Skeletal muscle cell (primary cell): ENCODE data around the gene ACMSD.
"Not testable (repeated sequence)": the region's sequence is repeated elsewhere in the genome, so short reads cannot be mapped to it uniquely, and the experiment has no call there.

Experiments used
- DNase-seq: peaks from one replicate; pipeline ENCODE4 v3.0.0-alpha.2; 2010; ENCODE audit warnings: low read depth
- H3K4me3 ChIP-seq: 2 replicates; pipeline ENCODE4 v1.5.1; 2011; ENCODE audit warnings: low read depth, mild to moderate bottlenecking, control low read depth, low read length, moderate library complexity

Gene ACMSD

DNA sequence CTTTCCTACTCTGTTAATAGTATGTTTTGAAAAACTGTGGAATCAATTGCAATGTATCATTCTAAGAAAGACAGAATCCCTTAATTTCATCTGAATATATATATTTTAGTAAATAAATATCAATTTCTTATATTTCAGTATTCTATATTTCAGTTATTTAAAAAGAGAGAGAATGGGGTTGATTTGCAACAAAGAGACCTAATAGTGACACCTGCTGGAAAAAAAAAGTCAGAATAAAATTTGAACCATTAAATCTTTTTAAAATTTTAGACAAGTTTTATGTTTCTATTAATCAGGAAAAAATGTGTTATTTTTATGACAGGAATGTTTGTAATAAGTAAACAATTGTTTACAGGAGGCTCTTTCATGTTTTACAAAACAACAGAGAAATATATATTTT lies 59.5 kb downstream of the ACMSD start:
- DNase-seq: no peak
- H3K4me3 ChIP-seq: no peak overlapping the region

DNA sequence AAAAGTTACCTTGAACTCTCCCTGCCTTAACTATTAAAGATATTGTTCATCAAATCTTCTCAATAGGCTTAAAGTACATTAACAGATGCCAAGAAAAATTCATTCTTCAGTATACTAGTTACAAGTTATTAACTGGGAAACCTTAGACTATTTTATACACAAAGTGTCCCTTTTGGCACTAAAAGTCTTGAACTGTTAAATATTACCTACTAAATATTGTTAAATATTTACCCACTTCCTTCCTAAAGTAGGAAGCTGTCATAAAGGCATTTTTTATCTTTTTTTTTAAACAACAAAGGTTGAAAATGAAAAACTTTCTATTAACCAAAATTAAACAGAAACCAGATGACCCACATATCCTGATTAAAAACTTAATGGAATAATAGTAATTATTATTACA lies 60.8 kb downstream of the ACMSD start:
- DNase-seq: no peak
- no peak overlapping the region for H3K4me3 ChIP-seq

DNA sequence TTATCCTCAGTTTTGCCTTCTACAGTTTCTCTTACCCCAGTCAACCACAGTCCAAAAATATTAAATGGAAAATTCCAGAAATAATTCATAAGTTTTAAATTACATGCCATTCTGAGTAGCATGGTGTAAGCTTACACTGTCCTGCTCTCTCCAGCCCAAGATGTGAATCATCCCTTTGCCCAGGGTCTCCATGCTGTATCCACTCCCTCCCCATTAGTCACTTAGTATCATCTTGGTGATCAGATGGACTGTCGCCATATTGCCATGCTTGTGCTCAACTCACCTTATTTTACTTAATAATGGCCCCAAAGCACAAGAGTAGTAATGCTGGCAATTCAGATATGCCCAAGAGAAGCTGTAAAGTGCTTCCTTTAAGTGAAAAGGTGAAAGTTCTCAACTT lies 61.7 kb downstream of the ACMSD start:
- peak; percentile 27 for DNase-seq
- H3K4me3 ChIP-seq: no peak overlapping the region

DNA sequence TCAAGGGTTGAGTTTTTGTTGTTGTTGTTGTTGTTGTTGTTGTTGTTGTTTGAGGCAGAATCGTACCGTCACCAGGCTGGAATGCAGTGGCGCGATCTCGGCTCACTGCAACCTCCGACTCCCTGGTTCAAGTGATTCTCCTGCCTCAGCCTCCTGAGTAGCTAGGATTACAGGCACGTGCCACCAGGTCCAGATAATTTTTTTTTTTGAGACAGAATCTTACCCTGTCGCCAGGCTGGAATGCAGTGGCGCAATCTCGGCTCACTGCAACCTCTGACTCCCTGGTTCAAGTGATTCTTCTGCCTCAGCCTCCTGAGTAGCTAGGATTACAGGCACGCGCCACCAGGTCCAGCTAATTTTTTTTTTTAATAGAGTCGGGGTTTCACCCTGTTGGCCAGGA lies 65.3 kb downstream of the ACMSD start:
- not testable (repeated sequence) for H3K4me3 ChIP-seq, DNase-seq

DNA sequence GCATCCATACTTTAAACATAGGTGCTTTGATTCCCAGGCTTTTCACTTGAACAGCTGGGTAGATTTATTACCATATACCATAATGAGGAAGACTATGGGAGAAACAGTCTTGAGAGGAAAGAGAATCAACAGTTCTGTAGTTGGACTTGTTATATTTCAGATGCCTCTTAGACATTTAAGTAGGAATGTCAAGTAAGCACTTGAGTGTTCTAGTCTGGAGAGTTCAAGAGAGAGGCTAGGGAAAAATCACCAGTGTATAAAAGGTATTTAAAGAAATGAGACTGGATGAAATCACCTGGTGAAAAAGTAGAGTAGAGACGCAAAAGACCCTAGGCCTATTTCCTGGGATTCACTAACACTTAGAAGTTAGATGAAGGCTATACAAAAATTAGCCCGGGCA lies 66.8 kb downstream of the ACMSD start:
- DNase-seq: no peak

DNA sequence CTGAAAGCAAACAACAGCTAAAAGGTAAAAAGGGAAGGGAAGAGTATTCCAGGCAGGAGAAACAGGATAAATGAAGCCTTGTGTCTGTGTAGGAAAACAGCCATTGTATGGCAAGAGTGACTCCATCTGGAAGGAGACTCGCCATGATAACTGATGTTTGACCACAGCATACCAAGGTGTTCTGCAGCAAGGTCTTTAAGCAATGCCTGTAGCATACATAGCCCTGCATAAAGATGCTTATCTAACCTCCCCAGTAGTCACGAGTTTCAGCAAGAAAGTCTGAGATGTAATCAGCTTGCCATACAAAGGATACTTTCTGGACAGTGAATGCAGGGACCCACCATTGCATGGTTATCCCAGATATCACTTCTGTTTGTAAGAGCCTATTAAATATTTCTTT lies 68.3 kb downstream of the ACMSD start:
- H3K4me3 ChIP-seq: no peak overlapping the region
- DNase-seq: no peak

More for the DNA sequence above, 66.8 kb downstream of the ACMSD start:
- no peak overlapping the region for H3K4me3 ChIP-seq

DNA sequence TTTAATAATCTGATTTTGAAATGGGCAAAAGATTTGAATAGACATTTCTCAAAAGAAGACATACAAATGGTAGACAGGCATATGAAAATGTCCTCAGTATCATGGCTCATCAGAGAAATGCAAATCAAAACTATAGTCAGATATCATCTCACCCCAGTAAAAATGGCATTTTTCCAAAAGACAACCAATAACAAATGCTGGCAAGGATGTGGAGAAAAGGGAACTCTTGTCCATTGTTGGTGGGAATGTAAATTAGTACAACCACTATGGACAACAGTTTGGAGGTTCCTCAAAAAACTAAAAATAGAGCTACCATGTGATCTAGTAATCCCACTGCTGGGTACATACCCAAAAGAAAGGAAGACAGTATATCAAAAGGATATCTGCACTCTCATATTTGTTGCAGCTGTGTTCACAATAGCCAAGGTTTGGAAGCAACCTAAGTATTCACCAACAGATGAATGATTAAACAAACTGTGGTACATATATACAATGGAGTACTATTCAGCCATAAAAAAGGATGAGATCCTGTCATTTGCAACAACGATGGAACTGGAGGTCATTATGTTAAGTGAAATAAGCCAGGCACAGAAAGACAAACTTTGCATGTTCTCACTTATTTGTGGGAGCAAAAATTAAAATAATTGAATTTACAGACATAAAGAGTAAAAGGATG lies 69.2 kb downstream of the ACMSD start:
- not testable (repeated sequence) for DNase-seq, H3K4me3 ChIP-seq

DNA sequence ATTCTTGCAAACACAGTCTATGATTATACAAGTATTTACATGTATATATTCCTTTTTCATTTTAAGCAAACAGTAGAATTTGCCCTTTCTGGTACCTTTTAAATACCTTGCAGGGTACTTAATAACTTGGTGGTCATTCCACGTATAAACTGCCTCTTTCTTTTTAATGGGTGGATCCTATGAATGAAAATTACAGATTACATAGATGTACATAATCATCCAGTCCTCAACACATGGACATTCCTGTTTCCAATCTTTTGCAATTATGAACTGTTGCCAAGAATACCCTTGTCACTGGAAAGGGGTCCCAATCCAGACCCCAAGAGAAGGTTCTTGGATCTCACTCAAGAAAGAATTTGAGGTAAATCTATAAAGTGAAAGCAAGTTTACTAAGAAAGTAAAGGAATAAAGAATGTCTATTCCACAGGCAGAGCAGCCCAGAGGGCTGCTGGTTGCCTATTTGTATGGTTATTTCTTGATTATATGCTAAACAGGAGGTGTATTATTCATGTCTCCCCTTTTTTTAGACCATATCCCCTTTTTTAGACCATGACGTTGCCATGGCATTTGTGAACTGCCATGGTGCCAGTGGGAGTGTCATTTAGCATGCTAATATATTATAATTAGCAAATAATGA lies 72.5 kb downstream of the ACMSD start:
- no peak for DNase-seq
- no peak overlapping the region for H3K4me3 ChIP-seq

DNA sequence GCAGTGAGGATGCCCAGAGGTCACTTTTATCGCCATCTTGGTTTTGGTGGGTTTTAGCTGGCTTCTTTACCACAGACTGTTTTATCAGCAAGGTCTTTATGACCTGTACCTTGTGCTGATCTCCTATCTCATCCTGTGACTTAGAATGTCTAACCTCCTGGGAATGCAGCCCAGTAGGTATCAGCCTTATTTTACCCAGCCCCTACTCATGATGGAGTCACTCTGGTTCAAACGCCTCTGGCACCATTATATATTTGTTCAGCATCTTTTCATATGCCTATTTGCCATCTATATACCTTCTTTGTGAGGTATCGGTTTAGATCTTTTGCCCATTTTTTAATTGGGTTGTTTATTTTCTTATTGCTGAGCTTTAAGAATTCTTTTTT lies 73.0 kb downstream of the ACMSD start:
- DNase-seq: no peak
- H3K4me3 ChIP-seq: no peak overlapping the region

DNA sequence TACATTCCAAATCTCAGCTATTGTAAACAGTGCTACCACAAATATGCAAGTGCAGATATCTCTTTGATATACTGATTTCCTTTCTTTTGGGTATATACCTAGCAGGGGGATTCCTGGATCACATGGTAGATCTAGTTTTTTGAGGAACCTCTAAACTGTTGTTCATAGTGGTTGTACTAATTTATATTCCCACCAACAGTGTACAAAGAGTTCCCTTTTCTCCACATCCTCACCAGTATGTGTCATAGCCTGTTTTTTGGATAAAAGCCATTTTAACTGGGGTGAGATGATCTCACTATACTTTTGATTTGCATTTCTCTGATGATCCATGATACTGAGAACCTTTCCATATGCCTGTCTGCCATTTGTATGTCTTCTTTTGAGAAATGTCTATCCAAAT lies 73.9 kb downstream of the ACMSD start:
- peak; percentile 34 for DNase-seq

DNA sequence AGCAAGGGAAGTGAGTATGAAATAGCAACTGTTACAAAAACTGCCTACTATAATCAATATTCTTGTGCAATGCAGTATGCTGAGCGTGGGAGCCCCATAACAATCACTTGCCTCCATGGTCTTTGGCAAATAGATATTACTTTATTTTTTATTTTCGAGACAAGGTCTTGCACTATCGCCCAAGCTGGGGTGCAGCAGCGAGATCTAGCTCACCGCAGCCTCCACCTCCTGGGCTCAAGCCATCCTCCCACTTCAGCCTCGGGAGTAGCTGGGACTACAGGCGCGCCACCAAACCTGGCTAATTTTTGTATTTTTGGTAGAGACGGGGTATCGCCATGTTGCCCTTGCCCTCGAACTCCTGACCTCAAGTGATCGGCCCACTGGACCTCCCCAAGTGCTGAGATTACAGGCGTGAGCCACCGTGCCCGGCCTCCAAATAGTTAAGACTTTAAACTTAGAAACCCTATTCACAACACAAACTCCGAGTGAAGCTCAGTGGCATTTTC lies 79.0 kb downstream of the ACMSD start:
- DNase-seq: no peak
- H3K4me3 ChIP-seq: peak overlapping the region; percentile 97

More for the DNA sequence above, 73.9 kb downstream of the ACMSD start:
- H3K4me3 ChIP-seq: no peak overlapping the region

DNA sequence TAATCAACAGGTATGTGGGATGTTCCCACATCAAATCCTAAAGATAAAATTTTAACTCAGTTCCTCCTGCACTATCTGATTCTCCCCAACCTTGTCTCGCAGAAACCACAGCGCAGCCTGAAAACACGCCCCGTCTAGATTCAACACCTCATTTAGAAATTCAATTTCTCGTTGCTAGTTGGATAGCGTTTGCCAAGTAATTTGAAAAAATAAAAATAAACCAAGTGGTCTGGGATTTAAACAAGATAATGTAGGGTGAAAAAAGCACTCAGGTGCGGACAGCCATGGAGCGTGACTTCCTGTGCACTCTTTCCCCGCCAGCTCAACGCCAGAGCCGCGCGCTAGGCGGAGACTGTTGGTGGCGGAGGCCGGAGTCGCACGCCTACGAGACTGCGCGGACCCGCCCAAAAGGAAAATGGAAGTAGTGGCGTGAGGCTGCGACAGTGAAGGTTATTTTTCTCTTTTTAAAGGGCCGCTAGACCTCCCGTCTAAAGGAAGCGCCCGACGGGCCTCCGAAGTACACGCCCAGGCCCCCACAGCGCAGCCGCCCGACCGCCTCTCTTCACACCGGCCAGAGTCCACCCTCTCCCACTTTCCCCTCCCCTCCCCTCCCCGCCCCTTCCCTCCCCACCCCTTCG lies 79.6 kb downstream of the ACMSD start:
- DNase-seq: no peak
- H3K4me3 ChIP-seq: peak overlapping the region; percentile 97

DNA sequence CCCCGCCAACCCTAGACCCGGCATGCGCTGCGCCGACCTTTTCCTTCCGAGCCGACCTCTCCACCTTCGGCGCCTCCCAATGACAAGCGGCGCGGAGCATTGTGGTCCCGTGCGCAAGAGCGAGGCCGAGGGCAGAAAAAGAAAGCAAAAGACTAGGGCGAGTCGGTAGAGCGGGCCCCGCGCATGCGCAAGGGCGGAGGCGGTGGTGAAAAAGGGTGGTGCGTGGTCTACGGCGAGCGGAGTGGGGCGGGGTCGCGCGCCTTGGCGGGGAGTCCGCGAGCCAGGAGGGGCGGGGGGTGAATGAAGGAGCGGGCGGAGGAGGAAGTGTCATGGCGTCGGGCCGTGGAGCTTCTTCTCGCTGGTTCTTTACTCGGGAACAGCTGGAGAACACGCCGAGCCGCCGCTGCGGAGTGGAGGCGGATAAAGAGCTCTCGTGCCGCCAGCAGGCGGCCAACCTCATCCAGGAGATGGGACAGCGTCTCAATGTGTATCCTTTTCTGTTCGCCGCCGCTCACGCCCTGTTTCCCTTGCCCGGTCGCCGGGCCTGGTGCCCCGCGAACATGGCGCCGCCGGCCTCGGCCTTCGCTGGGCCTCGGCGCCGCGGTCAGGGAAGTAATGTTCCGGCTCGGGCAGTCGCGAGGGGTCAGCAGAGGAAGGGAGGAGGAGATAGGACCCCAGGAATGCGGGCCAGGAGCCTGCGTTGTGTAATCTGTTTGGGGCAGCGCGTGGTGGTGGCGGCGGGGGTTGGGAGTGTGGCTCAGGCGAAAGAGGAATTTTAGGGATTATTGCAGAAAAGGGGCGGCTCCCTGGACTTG lies 80.3 kb downstream of the ACMSD start, which contains the start of gene CCNT2:
Gene CCNT2 (plus strand): TSS at position 297 of the 815 bp plus-strand sequence. CDS start 33 bp downstream, at position 330.
- H3K4me3 ChIP-seq: peak within 1 kb of the TSS; percentile 97
- peak; percentile 97 for DNase-seq

DNA sequence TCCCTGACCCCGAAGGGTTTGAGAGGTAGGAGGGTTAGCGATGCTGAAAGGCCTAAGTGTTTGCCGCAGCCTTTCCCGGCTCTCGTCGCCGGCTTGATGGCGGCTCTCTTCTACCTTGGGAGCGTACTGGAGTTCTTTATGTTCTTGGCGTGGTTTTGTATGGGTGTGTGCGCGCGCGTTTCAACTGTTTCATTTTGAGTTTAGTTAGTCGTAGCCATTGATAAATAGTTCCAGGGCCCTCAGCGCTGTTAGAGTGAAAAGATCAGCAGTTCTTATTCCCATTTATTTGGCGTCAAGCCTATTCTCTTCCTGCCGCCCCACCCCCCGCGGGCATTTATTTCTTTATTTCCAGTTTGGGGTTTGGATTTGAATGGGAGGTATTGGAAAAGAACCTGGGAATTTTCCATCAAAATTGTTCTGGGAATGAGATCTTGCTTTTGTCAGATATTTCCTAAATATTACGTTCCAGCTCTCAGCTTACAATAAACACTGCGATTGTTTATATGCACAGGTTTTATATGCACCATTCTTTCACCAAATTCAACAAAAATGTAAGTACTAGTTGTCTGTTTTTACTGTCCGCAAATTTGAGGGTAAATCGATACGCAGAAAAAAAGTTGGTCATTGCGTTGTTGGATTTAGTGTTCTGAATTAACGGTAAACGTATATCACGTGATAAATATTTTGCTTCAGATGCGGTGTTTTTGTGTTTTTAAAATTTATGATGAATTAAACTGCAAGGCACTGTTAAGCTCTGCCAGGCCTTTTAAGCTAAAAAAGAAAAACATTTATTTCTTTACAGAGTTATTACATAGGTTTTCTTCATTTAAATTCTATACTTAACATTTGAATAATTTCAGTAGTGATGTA lies 81.2 kb downstream of the ACMSD start:
- no peak for DNase-seq
- H3K4me3 ChIP-seq: peak overlapping the region; percentile 97

DNA sequence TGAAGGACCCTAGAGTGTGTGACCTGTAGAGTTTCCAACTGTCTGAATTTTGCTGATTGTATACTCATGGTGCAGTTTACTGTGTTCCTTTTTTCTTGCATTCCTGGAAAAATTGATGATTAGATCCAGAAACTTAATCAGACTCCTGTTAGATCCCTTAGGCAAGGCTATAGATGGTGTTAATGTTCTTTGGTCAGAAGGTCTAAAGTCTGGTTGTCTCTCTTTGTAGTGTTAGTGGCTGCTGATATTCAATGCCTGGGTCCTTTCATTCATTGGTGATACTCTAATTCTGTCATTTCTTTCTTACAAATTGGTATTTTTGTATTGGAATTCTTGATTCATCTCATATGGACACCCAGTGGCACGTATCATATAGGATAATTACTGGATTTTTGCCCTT lies 86.5 kb downstream of the ACMSD start:
- no peak overlapping the region for H3K4me3 ChIP-seq
- no peak for DNase-seq

DNA sequence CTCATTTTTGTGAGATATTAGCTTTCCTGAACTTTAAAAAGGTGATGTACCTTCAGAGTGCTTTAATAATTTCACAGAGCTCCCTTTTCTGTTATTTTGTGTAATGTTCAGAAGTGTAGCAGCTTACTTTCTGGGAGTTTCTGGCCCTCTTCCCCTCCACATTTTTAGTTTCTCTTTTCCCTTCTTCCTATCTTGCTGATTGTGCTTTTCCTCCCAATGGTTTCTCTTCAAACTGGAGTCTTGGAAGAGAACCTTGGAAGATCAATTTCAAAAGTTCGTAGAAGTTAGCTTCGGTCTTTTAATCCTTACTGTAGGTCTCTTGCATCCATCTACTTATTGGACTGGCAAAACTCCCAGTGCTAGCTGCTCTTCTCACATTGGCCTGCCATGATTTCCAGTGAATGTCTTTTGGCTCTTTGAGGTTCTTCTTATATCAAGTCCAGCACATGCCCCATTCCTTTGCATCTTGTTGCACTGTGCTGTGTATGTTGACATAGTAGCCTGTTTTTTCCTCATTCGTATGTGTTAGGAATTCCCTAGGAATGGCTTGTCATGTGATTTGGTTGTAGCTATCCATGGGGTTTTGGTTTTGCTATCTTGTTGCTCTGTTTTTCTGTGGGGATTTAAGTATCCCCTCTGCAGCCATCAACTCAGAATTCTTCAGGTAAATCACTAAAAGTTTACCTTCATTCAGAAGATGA lies 88.0 kb downstream of the ACMSD start:
- no peak overlapping the region for H3K4me3 ChIP-seq
- no peak for DNase-seq

DNA sequence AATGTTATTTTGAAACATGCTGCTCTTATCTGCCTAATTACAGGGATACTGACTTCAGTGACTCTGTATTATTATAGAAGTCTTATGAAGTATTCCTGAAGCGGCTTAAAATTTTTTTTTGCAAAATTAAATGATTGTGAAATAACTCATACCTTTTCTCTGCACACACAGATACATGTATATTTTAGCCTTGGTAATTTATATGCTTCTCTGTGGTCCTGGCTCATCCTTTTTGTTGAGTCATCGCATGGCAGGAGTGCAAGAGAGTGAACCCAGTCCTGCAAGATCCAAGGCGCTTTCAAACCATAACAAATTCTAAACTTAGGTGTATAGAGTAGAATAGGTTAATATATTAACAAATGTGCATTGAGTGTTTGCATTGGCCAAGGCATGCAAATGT lies 88.8 kb downstream of the ACMSD start:
- no peak overlapping the region for H3K4me3 ChIP-seq
- DNase-seq: peak; percentile 35

DNA sequence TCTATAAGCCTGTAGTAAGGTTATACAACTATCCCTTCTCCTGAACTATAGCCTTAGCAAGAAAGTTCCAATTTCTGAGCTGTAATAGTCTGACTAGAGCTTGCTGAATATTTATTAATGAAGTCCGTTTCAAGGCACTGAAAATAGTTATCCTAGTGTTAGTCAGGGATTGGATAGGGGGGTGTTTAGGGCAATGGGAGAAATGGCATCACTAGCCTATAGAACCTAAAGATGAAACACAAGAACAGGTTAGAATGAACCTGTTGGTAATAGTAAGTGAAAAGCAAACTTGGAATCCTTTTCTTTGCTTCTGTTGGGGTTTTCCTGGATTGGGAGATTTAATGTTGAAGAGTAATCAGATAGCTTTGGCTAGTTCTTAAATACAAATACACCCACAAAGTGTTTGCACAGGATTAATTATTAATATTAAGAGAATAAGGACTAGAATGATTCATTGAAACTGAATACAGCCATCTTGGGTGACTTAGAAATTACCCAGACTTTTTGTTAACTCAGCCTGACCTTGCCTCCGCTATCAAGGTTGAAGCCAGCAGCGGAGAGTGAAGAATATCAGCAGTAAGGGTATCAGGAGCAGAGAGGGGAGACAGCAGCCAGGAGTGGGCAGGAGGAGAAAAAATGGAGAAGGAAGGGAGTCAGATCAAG lies 94.6 kb downstream of the ACMSD start:
- H3K4me3 ChIP-seq: no peak overlapping the region
- DNase-seq: no peak
